Measurements from ENCODE around the gene ACTMAP. TPM values are rescaled to one million over a fixed set of nuclear protein-coding genes. Genes with fewer than 3 reads are reported as not detected.

ACTMAP gene
- total RNA-seq, 1 experiment from 2014 or later: 16.8 TPM

GRCh38 chr19:40776932-40777644, 26.8 kb upstream of the ACTMAP start:
- H3K9ac ChIP-seq (ENCODE audit: low read length): peak overlapping the region; percentile 66
- ChIA-PET POLR2A (interaction anchor here (0.7 to 3.1 kb wide), 5 partner anchors 9 to 61 kb away, joined by 3 to 24 read pairs (median 9); partner anchors contain the start of genes ACTMAP, COQ8B, EGLN2 and ITPKC), RAD21 (ENCODE audit: low non-redundant PET in 1 of 2, low total read pairs in 2 of 2, uncharacterized antibody in 2 of 2, unreplicated experiment in 2 of 2) (interaction anchor here (1.2 to 1.4 kb wide), 2 partner anchors 42 to 114 kb away, joined by 5 to 6 read pairs; no protein-coding TSS in a partner anchor), CTCF (interaction anchor here (0.9 to 2.4 kb wide), 7 partner anchors 16 to 143 kb away, joined by 3 to 17 read pairs (median 4); partner anchors contain the start of gene EGLN2)
- no peaks in the 10 kb centered on the region for H4K20me1 ChIP-seq (ENCODE audit: insufficient read depth)
- H2AFZ ChIP-seq (ENCODE audit: low read depth, low read length, poor library complexity, severe bottlenecking): no peak overlapping the region
- ATAC-seq (peak; percentile 72), DNase-seq (ENCODE audit: low read depth, low spot score) (peak; percentile 85)
- H3K4me3 ChIP-seq (replicated peaks in 1 of 2; ENCODE audit: low read depth in 1 of 2, low read length in 2 of 2): peak overlapping the region; percentile 67 to 68
- no peaks in the 10 kb centered on the region for H3K9me3 ChIP-seq (ENCODE audit: control insufficient read depth in 1 of 2, insufficient read depth in 1 of 2, low read depth in 1 of 2, low read length in 2 of 2)
- H3K4me2 ChIP-seq (ENCODE audit: low read length): peak overlapping the region; percentile 81
- intact Hi-C loops (cut with micrococcal nuclease): no loop called here
- no peaks in the 10 kb centered on the region for H3K9me2 ChIP-seq (ENCODE audit: insufficient read depth)
- peak; percentile 11 for TF ChIP-seq TCF7L2 (IDR thresholded peaks at IDR 0.05; ENCODE audit: borderline replicate concordance, extremely low read depth, insufficient read depth, insufficient read length)
- TF ChIP-seq ZFX (IDR thresholded peaks at IDR 0.05): no peak
- H3K27me3 ChIP-seq (ENCODE audit: insufficient read depth, low read length): no peaks in the 10 kb centered on the region
- no peaks in the 10 kb centered on the region for H3K36me3 ChIP-seq (ENCODE audit: control insufficient read depth in 1 of 2, insufficient read depth in 2 of 2, low read length in 2 of 2)
- H3K4me1 ChIP-seq (ENCODE audit: control insufficient read depth in 1 of 2, insufficient read depth in 2 of 2, low read length in 2 of 2): peaks cover 15 to 34% of the 10 kb centered on the region in 2 experiments
- BruUV-seq (replicated peaks): no TSS peak
- peak overlapping the region; percentile 92 for H3K27ac ChIP-seq (ENCODE audit: low read depth, low read length)
- H3K79me2 ChIP-seq (ENCODE audit: insufficient read depth, low read length): no peaks in the 10 kb centered on the region

- H3K79me2 ChIP-seq (ENCODE audit: insufficient read depth, low read length): no peaks in the 10 kb centered on the region
- H4K20me1 ChIP-seq (ENCODE audit: insufficient read depth): no peaks in the 10 kb centered on the region
- H3K9me3 ChIP-seq (ENCODE audit: control insufficient read depth in 1 of 2, insufficient read depth in 1 of 2, low read depth in 1 of 2, low read length in 2 of 2): no peaks in the 10 kb centered on the region
- no peak overlapping the region for H3K4me2 ChIP-seq (ENCODE audit: low read length)
- DNase-seq (ENCODE audit: low read depth, low spot score) (no peak), ATAC-seq (no peak)
- no peak overlapping the region for H3K9ac ChIP-seq (ENCODE audit: low read length)
- no peak overlapping the region for H2AFZ ChIP-seq (ENCODE audit: low read depth, low read length, poor library complexity, severe bottlenecking)
- CTCF ChIA-PET: no interaction called here
- no peaks in the 10 kb centered on the region for H3K36me3 ChIP-seq (ENCODE audit: control insufficient read depth in 1 of 2, insufficient read depth in 2 of 2, low read length in 2 of 2)
- no TSS peak for BruUV-seq (replicated peaks)
- RAD21 ChIA-PET (ENCODE audit: low non-redundant PET in 1 of 2, low total read pairs in 2 of 2, uncharacterized antibody in 2 of 2, unreplicated experiment in 2 of 2): no interaction called here
- H3K4me1 ChIP-seq (ENCODE audit: control insufficient read depth in 1 of 2, insufficient read depth in 2 of 2, low read length in 2 of 2): peaks cover 15 to 34% of the 10 kb centered on the region in 2 experiments
- no peaks in the 10 kb centered on the region for H3K27me3 ChIP-seq (ENCODE audit: insufficient read depth, low read length)
- H3K27ac ChIP-seq (ENCODE audit: low read depth, low read length): no peak overlapping the region
- POLR2A ChIA-PET: interaction anchor here (1.4 to 3.1 kb wide), 2 partner anchors 22 to 25 kb away, joined by 3 to 24 read pairs; partner anchors contain the start of genes ACTMAP, EGLN2 and SNRPA
- no peak overlapping the region for H3K4me3 ChIP-seq (replicated peaks in 1 of 2; ENCODE audit: low read depth in 1 of 2, low read length in 2 of 2)
- intact Hi-C loops (cut with micrococcal nuclease): no loop called here
- H3K9me2 ChIP-seq (ENCODE audit: insufficient read depth): no peaks in the 10 kb centered on the region
- TF ChIP-seq CBX3 (IDR thresholded peaks at IDR 0.05; ENCODE audit: low read depth): no peak
- TF ChIP-seq POLR2A (IDR thresholded peaks at IDR 0.05; ENCODE audit: borderline replicate concordance, extremely low read depth, insufficient read depth, insufficient read length): no peak
- TF ChIP-seq, protein P1, sequence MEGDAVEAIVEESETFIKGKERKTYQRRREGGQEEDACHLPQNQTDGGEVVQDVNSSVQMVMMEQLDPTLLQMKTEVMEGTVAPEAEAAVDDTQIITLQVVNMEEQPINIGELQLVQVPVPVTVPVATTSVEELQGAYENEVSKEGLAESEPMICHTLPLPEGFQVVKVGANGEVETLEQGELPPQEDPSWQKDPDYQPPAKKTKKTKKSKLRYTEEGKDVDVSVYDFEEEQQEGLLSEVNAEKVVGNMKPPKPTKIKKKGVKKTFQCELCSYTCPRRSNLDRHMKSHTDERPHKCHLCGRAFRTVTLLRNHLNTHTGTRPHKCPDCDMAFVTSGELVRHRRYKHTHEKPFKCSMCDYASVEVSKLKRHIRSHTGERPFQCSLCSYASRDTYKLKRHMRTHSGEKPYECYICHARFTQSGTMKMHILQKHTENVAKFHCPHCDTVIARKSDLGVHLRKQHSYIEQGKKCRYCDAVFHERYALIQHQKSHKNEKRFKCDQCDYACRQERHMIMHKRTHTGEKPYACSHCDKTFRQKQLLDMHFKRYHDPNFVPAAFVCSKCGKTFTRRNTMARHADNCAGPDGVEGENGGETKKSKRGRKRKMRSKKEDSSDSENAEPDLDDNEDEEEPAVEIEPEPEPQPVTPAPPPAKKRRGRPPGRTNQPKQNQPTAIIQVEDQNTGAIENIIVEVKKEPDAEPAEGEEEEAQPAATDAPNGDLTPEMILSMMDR (IDR thresholded peaks at IDR 0.05 in 2 of 3, conservative IDR thresholded peaks at IDR 0.05 in 1 of 3; ENCODE audit: borderline replicate concordance in 1 of 3, insufficient read depth in 1 of 3, low read depth in 2 of 3, low read length in 2 of 3): no peak
- TF ChIP-seq, protein P2, sequence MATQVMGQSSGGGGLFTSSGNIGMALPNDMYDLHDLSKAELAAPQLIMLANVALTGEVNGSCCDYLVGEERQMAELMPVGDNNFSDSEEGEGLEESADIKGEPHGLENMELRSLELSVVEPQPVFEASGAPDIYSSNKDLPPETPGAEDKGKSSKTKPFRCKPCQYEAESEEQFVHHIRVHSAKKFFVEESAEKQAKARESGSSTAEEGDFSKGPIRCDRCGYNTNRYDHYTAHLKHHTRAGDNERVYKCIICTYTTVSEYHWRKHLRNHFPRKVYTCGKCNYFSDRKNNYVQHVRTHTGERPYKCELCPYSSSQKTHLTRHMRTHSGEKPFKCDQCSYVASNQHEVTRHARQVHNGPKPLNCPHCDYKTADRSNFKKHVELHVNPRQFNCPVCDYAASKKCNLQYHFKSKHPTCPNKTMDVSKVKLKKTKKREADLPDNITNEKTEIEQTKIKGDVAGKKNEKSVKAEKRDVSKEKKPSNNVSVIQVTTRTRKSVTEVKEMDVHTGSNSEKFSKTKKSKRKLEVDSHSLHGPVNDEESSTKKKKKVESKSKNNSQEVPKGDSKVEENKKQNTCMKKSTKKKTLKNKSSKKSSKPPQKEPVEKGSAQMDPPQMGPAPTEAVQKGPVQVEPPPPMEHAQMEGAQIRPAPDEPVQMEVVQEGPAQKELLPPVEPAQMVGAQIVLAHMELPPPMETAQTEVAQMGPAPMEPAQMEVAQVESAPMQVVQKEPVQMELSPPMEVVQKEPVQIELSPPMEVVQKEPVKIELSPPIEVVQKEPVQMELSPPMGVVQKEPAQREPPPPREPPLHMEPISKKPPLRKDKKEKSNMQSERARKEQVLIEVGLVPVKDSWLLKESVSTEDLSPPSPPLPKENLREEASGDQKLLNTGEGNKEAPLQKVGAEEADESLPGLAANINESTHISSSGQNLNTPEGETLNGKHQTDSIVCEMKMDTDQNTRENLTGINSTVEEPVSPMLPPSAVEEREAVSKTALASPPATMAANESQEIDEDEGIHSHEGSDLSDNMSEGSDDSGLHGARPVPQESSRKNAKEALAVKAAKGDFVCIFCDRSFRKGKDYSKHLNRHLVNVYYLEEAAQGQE (IDR thresholded peaks at IDR 0.05; ENCODE audit: low read depth): no peak
- TF ChIP-seq ZNF274 (IDR thresholded peaks at IDR 0.05; ENCODE audit: low read depth, low read length): no peak
- no peak for TF ChIP-seq EGR1 (IDR thresholded peaks at IDR 0.05; ENCODE audit: low read depth)
- no peak for TF ChIP-seq CEBPB (IDR thresholded peaks at IDR 0.05; ENCODE audit: low read depth)
- no peak for TF ChIP-seq ATF3 (IDR thresholded peaks at IDR 0.05)
- no peak for TF ChIP-seq ELF1 (IDR thresholded peaks at IDR 0.05; ENCODE audit: borderline replicate concordance, low read depth)
- TF ChIP-seq POLR2AphosphoS5 (IDR thresholded peaks at IDR 0.05; ENCODE audit: low read depth, low read length): no peak
These were observed 26.1 kb upstream of the ACTMAP start for GRCh38 chr19:40776364-40776763.
